Neuronal stem cell (in vitro differentiated cells): Measurements from ENCODE around the gene GNG4.

ENCODE experiments used
- DNase-seq: peaks from one replicate; pipeline ENCODE4 v3.0.0-alpha.2; 2013; ENCODE audit warnings: low spot score
- H2AFZ ChIP-seq: one replicate; pipeline ENCODE4 v1.6.1; 2013; ENCODE audit warnings: mild to moderate bottlenecking, low read length, inconsistent platforms
- H2AK5ac ChIP-seq: 2 replicates; pipeline ENCODE4 v1.6.1; 2013; ENCODE audit warnings: low read depth, mild to moderate bottlenecking, inconsistent platforms, low read length, moderate library complexity, mixed read lengths
- H2BK120ac ChIP-seq: 2 replicates; pipeline ENCODE4 v1.6.1; 2013; ENCODE audit warnings: low read depth, mild to moderate bottlenecking, inconsistent platforms, low read length, moderate library complexity, mixed read lengths
- H2BK12ac ChIP-seq: one replicate; pipeline ENCODE4 v1.6.1; 2013; ENCODE audit warnings: low read length, inconsistent platforms
- H2BK15ac ChIP-seq: 2 replicates; pipeline ENCODE4 v1.6.1; 2013; ENCODE audit warnings: mild to moderate bottlenecking, low read length, inconsistent platforms, mixed read lengths
- H2BK5ac ChIP-seq: one replicate; pipeline ENCODE4 v1.6.1; 2013; ENCODE audit warnings: inconsistent platforms, mild to moderate bottlenecking, low read length, moderate library complexity
- H3K14ac ChIP-seq: one replicate; pipeline ENCODE4 v1.6.1; 2013; ENCODE audit warnings: low read length, inconsistent platforms
- H3K18ac ChIP-seq: 2 replicates; pipeline ENCODE4 v1.6.1; 2013; ENCODE audit warnings: low read length, inconsistent platforms
- H3K23ac ChIP-seq: 2 replicates; pipeline ENCODE4 v1.6.1; 2013; ENCODE audit warnings: low read depth, mild to moderate bottlenecking, mixed read lengths, low read length, inconsistent platforms; ENCODE audit not compliant: poor library complexity
- H3K27ac ChIP-seq: replicated peaks from 3 replicates; pipeline ENCODE4 v1.5.1; 2013; ENCODE audit warnings: low read length, inconsistent platforms
- H3K27me3 ChIP-seq, 3 experiments: 2 replicates each; pipeline ENCODE4 v1.6.1; 2013; ENCODE audit warnings: low read length in 3 of 3, mild to moderate bottlenecking in 2 of 3, inconsistent platforms in 1 of 3, low read depth in 1 of 3, mixed read lengths in 1 of 3, moderate library complexity in 1 of 3; ENCODE audit not compliant: control insufficient read depth in 3 of 3, insufficient read depth in 3 of 3
- H3K36me3 ChIP-seq, 2 donors: replicated peaks in 1 of 2; 2 replicates each; pipeline ENCODE4 v1.6.1; 2013; ENCODE audit warnings: low read length in 2 of 2; ENCODE audit not compliant: control insufficient read depth in 2 of 2, insufficient read depth in 2 of 2
- H3K4ac ChIP-seq: 2 replicates; pipeline ENCODE4 v1.6.1; 2013; ENCODE audit warnings: inconsistent platforms, mild to moderate bottlenecking, low read length, moderate library complexity
- H3K4me1 ChIP-seq, 2 donors: 1 replicate in 1 of 2; 2 replicates in 1 of 2; pipeline ENCODE4 v1.6.1; 2013; ENCODE audit warnings: low read length in 2 of 2, low read depth in 1 of 2; ENCODE audit not compliant: control insufficient read depth in 2 of 2, insufficient read depth in 1 of 2
- H3K4me2 ChIP-seq: one replicate; pipeline ENCODE4 v1.6.1; 2013; ENCODE audit warnings: mild to moderate bottlenecking, low read length, inconsistent platforms; ENCODE audit not compliant: insufficient read depth, poor library complexity, severe bottlenecking
- H3K4me3 ChIP-seq, 2 donors: 2 replicates each; pipeline ENCODE4 v1.5.1; 2013; ENCODE audit warnings: low read length in 2 of 2, mild to moderate bottlenecking in 2 of 2, inconsistent platforms in 1 of 2, moderate library complexity in 1 of 2
- H3K79me1 ChIP-seq: one replicate; pipeline ENCODE4 v1.6.1; 2013; ENCODE audit warnings: low read depth, mild to moderate bottlenecking, inconsistent platforms, low read length, moderate library complexity
- H3K9ac ChIP-seq: one replicate; pipeline ENCODE4 v1.6.1; 2013; ENCODE audit warnings: mild to moderate bottlenecking, low read depth, low read length, inconsistent platforms; ENCODE audit not compliant: poor library complexity
- H3K9me3 ChIP-seq, 2 donors: replicated peaks in 1 of 2; 2 replicates each; pipeline versions ENCODE3 to v1.6.1; 2013; ENCODE audit warnings: low read length in 2 of 2, mild to moderate bottlenecking in 2 of 2, inconsistent platforms in 1 of 2, low read depth in 1 of 2, mixed read lengths in 1 of 2, moderate library complexity in 1 of 2; ENCODE audit not compliant: control insufficient read depth in 2 of 2, insufficient read depth in 1 of 2
- H4K8ac ChIP-seq: one replicate; pipeline ENCODE4 v1.6.1; 2013; ENCODE audit warnings: low read depth, mild to moderate bottlenecking, inconsistent platforms, low read length, moderate library complexity
- H4K91ac ChIP-seq: one replicate; pipeline ENCODE4 v1.6.1; 2013; ENCODE audit warnings: low read length, low read depth, mild to moderate bottlenecking, inconsistent platforms; ENCODE audit not compliant: poor library complexity
- WGBS, 2 donors: extraction: QIAGEN DNeasy Blood & Tissue Kit; methylation state at CpG; one replicate each; pipeline ENCODE4 v1.1.7; 2013; ENCODE audit warnings: missing lambda C conversion rate in 2 of 2, mixed read lengths in 1 of 2; ENCODE audit not compliant: insufficient read length in 2 of 2, insufficient replicate concordance in 1 of 2; ENCODE audit errors: extremely low coverage in 2 of 2; 5-methylcytosine and 5-hydroxymethylcytosine counted together

GNG4 gene

GRCh38 chr1:235675152-235675890 lies 25.7 kb upstream of the GNG4 start:
- Histone ChIP-seq H2BK12ac (no peak overlapping the region), H3K14ac (no peak overlapping the region), H3K4me2 (no peak overlapping the region), H2BK5ac (no peak overlapping the region), H4K8ac (no peak overlapping the region), H2AFZ (no peak overlapping the region), H2BK15ac (no peak overlapping the region), H3K27me3 (no peaks in the 10 kb centered on the region), H3K9me3 (peaks cover 6 to 41% of the 10 kb centered on the region in 2 donors), H3K4me3 (no peak overlapping the region), H2AK5ac (no peak overlapping the region), H3K4ac (no peak overlapping the region), H3K79me1 (no peaks in the 10 kb centered on the region), H3K18ac (no peak overlapping the region), H3K36me3 (no peaks in the 10 kb centered on the region), H3K4me1 (peaks cover 3 to 4% of the 10 kb centered on the region in 2 donors), H4K91ac (no peak overlapping the region), H3K27ac (no peak overlapping the region), H3K9ac (no peak overlapping the region), H3K23ac (no peak overlapping the region), H2BK120ac (no peak overlapping the region)
- no peak for DNase-seq
- no CpG with 5 or more reads among the region's 10 CpGs for WGBS, 2 donors

GRCh38 chr1:235673981-235674380 lies 24.4 kb upstream of the GNG4 start:
- no peak overlapping the region for H3K23ac ChIP-seq
- H2AK5ac ChIP-seq: no peak overlapping the region
- peaks cover 0 to 4% of the 10 kb centered on the region in 2 donors for H3K4me1 ChIP-seq
- no peak overlapping the region for H2BK120ac ChIP-seq
- H2AFZ ChIP-seq: no peak overlapping the region
- H3K14ac ChIP-seq: no peak overlapping the region
- no peaks in the 10 kb centered on the region for H3K79me1 ChIP-seq
- H3K27me3 ChIP-seq: no peaks in the 10 kb centered on the region
- H3K9ac ChIP-seq: no peak overlapping the region
- no peaks in the 10 kb centered on the region for H3K36me3 ChIP-seq
- no peak overlapping the region for H2BK15ac ChIP-seq
- H2BK5ac ChIP-seq: no peak overlapping the region
- H3K4me3 ChIP-seq: no peak overlapping the region
- no peak overlapping the region for H3K18ac ChIP-seq
- no peak for DNase-seq
- H3K27ac ChIP-seq: no peak overlapping the region
- H3K9me3 ChIP-seq: peaks cover 12 to 53% of the 10 kb centered on the region in 2 donors
- no peak overlapping the region for H3K4ac ChIP-seq
- WGBS, 2 donors: no CpG with 5 or more reads among the region's 7 CpGs
- H3K4me2 ChIP-seq: no peak overlapping the region
- no peak overlapping the region for H4K8ac ChIP-seq
- no peak overlapping the region for H4K91ac ChIP-seq
- H2BK12ac ChIP-seq: no peak overlapping the region

DNA sequence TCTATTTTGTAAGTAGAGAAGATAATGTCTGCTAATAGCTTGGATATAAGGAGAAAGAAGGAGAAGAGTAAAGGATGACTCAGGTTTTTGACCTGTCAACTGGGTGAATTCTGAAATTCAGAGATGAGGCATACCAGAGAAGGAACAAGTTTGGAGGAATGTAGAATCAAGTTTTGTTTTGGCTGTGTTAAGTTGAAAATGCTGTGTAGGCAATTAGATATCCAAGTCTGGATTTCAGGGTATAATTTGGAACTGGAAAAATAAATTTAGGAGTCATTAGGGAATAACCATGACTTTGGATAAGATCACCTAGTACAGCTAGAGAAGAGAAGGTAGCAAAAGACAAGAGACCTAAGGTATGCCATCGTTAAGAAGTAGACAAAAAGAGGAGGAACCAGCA lies 22.4 kb upstream of the GNG4 start:
- no peak overlapping the region for H2BK12ac ChIP-seq
- no peak overlapping the region for H2AFZ ChIP-seq
- no peak overlapping the region for H3K27ac ChIP-seq
- no peak overlapping the region for H2AK5ac ChIP-seq
- no CpG with 5 or more reads among the region's 1 CpG for WGBS, 2 donors
- no peak overlapping the region for H2BK120ac ChIP-seq
- H3K9ac ChIP-seq: no peak overlapping the region
- no peak overlapping the region for H3K4ac ChIP-seq
- H3K4me3 ChIP-seq: no peak overlapping the region
- no peaks in the 10 kb centered on the region for H3K79me1 ChIP-seq
- no peak overlapping the region for H4K91ac ChIP-seq
- no peak overlapping the region for H2BK5ac ChIP-seq
- peaks cover 13 to 53% of the 10 kb centered on the region in 2 donors for H3K9me3 ChIP-seq
- no peak overlapping the region for H3K23ac ChIP-seq
- peaks cover 0 to 4% of the 10 kb centered on the region in 2 donors for H3K4me1 ChIP-seq
- DNase-seq: no peak
- H3K14ac ChIP-seq: no peak overlapping the region
- no peak overlapping the region for H3K4me2 ChIP-seq
- H3K36me3 ChIP-seq: no peaks in the 10 kb centered on the region
- H2BK15ac ChIP-seq: no peak overlapping the region
- H3K18ac ChIP-seq: no peak overlapping the region
- no peaks in the 10 kb centered on the region for H3K27me3 ChIP-seq
- no peak overlapping the region for H4K8ac ChIP-seq

- H3K4ac ChIP-seq: no peak overlapping the region
- H4K8ac ChIP-seq: no peak overlapping the region
- peaks cover 10 to 39% of the 10 kb centered on the region in 2 donors for H3K9me3 ChIP-seq
- no peak overlapping the region for H3K9ac ChIP-seq
- no peak overlapping the region for H3K14ac ChIP-seq
- no peaks in the 10 kb centered on the region for H3K79me1 ChIP-seq
- H3K23ac ChIP-seq: no peak overlapping the region
- no peak overlapping the region for H2AK5ac ChIP-seq
- no peak overlapping the region for H2BK5ac ChIP-seq
- H3K27ac ChIP-seq: no peak overlapping the region
- H3K18ac ChIP-seq: no peak overlapping the region
- H2BK12ac ChIP-seq: no peak overlapping the region
- H2AFZ ChIP-seq: no peak overlapping the region
- H3K4me1 ChIP-seq: peaks cover 0 to 4% of the 10 kb centered on the region in 2 donors
- no CpG with 5 or more reads among the region's 8 CpGs for WGBS, 2 donors
- no peak overlapping the region for H3K4me3 ChIP-seq
- no peak overlapping the region for H4K91ac ChIP-seq
- DNase-seq: no peak
- H3K4me2 ChIP-seq: no peak overlapping the region
- no peak overlapping the region for H2BK15ac ChIP-seq
- H3K36me3 ChIP-seq: no peaks in the 10 kb centered on the region
- H3K27me3 ChIP-seq: no peaks in the 10 kb centered on the region
- H2BK120ac ChIP-seq: no peak overlapping the region
Observed at GRCh38 chr1:235670157-235670776, 20.7 kb upstream of the GNG4 start.
